HG03060 (cell line): ENCODE measurements around the gene CHAMP1.
A peak's percentile ranks its signal among the peaks of the same experiment; 100 is the strongest.

Source experiments
- ATAC-seq: cut with Tn5 transposase; IDR thresholded peaks from one replicate; pipeline ENCODE4 v1.9.1; 2021; ENCODE audit warnings: low read depth, moderate number of reproducible peaks; ENCODE audit not compliant: unreplicated experiment

The CHAMP1 gene

GRCh38 chr13:114314074-114314912 is at the start of gene CHAMP1:
TSS of gene CHAMP1 (plus strand) at chr13:114314503. CDS start at chr13:114323843, 9,340 bp downstream.
- ATAC-seq = peak; percentile 45

- ATAC-seq = no peak
Measured at GRCh38 chr13:114264886-114265611, 49.3 kb upstream of the CHAMP1 start.

DNA sequence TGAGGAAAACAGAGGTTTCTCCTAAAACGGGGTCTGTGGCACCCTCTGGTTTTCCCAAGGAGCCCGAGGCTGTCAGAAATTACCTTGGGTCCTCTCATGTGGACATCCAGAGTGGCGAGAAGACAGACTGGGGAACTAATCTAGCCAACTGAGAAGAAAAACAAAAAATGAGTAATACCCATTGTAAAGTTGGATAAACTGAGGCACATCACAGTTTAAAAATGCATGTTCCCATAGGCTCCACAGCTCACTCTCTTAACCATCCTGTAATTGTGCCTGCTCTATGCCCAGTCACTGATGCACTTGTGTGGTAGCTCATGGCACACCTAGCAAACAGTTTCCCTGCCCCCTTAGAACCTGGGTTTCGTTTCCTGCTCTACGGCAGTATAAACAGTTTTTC is 48.1 kb upstream of the CHAMP1 start:
- ATAC-seq = no peak

DNA sequence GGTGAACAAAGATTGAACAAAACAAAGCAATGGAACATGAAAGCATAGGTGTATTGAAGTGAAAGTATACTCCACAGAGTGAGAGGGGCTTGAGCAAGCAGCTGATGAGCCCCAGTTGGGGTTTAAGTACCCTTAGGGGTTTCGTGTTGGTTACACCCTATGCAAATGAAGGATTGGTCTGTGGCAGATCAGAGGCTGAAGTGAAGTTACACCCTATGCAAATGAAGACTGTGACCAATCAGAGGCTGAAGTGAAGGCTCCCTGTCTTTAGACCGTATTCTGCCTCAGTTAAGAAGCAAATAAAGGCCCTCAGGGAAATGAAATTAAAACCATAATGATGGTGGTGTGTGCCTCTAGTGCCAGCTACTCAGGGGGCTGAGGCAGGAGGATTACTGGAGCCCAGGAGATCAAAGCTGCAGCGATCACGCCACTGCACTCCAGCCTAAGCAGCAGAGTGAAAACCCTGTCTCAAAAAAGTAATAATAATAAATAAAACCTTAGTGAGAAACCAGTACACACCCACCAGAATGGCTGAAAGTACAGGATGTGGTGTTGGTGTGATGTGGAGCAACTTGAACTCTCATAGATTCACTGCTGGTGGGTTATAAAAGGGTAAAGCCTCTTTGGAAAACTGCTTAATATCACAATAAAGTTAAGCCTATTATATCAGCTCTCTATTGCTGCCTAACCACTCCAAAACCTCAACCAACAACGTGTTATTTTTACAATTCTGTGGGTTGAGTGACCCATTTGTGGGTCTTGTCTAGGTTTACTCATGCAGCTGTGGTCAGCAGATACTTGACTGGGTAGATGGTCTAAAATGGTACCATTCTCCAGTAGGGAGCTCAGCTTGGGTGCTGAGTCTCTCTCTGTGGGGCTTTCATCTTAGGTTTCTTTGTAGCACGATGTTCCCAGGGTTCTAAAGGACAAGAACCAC is 45.7 kb upstream of the CHAMP1 start:
- no peak for ATAC-seq

- ATAC-seq = no peak
Measured at GRCh38 chr13:114269281-114269770, 45.0 kb upstream of the CHAMP1 start.

DNA sequence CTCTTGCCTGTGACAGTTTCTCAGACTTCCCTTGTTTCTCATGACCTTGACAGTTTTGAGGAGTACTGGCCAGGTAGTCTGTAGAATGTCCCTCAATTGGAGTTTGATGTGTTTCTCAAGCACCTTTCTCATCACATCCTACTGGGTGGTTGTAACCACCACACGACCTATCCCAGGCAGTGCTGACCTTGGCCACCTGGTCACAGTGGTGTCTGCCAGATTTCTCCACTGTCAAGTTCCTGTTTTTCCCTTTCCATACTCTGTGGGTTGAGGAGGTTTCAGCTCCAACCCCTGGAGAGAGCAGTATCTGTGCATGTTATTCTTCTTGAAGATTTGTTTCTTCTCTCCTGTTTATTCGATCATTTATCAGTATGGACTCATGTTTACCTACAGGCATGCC is 41.3 kb upstream of the CHAMP1 start:
- no peak for ATAC-seq

GRCh38 chr13:114275304-114275703 is 39.0 kb upstream of the CHAMP1 start:
- no peak for ATAC-seq

DNA sequence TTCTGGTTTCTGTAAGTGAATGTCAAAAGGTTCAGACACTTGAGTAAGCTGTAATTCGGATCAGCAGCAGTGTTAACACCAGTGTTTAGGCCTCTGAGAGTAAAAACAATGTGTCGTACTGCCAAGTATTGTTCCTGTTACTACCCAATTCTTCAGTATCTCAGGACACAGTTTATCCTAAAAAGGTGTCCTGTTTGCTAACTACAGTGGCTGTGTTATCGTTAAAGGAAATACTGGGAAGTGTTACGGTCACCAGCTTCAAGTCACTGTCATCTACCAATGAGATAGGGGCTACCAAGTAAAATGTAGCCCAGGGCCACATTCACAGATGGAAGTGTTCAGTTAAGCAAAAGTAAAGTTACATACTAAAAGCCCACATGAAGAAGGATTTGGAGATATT is 35.2 kb upstream of the CHAMP1 start:
- no peak for ATAC-seq

GRCh38 chr13:114279758-114280355 is 34.4 kb upstream of the CHAMP1 start:
- ATAC-seq = no peak

DNA sequence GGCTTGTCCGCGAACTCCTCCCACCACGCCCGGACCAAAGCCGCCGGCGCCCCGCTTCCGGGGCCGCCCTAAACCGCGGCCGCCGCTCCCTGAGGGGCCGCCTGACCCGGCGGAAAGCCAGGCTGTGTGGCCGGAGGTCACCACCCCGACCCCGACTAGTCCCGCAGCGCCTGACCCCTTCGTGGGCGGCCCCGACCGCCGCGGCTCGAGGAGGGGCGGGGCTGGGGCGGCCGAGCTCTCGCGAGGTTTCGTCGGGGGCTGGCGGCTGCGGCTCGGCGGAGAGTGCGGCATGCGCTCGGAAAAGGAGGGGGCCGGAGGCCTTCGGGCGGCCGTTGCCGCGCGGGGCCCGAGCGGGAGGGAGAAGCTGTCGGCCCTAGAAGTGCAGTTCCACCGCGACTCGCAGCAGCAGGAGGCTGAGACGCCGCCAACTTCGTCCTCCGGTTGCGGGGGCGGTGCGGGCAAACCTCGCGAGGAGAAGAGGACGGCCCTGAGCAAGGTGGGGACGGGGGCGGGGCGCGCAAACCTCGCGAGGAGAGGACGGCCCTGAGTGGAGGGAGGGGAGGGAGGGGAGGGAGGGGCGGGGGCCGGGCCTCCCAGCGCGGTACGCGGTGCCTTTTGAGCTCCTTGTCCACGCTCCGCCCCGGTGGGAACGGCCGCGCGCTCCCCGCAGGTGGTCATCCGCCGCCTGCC is 32.8 kb upstream of the CHAMP1 start, which contains the start of gene UPF3A:
Gene UPF3A, plus strand, starts transcription at position 251 of the 690 bp plus-strand sequence. Its CDS starts 39 bp downstream, at position 290.
- peak; percentile 38 for ATAC-seq

GRCh38 chr13:114282041-114282670 is 32.1 kb upstream of the CHAMP1 start:
- peak; percentile 31 for ATAC-seq

GRCh38 chr13:114283576-114283975 is 30.7 kb upstream of the CHAMP1 start:
- ATAC-seq = no peak

GRCh38 chr13:114284680-114285079 is 29.6 kb upstream of the CHAMP1 start:
- ATAC-seq = no peak

GRCh38 chr13:114285166-114285808 is 29.0 kb upstream of the CHAMP1 start:
- no peak for ATAC-seq

- ATAC-seq = no peak
Measured at GRCh38 chr13:114286808-114287207, 27.5 kb upstream of the CHAMP1 start.

GRCh38 chr13:114288157-114288591 is 26.1 kb upstream of the CHAMP1 start:
- no peak for ATAC-seq

DNA sequence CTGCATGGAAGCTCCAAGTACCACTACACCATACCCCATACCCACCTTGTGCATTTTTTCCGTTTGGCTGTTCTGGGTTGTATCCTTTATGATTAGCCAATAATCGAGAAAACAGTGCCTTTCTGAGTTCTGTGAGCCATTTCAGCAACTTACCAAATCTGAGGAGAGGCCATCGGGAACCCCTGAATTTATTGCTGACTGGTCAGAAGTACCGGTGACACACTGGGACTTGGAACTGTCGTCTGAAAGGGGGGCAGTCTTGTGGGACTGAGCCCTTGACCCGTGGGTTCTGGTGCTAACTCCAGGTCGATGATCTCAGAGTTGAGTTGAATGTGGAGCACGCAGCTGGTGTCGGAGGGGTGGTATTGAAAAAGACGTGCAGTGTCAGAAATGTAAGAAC is 17.9 kb upstream of the CHAMP1 start:
- ATAC-seq = no peak

DNA sequence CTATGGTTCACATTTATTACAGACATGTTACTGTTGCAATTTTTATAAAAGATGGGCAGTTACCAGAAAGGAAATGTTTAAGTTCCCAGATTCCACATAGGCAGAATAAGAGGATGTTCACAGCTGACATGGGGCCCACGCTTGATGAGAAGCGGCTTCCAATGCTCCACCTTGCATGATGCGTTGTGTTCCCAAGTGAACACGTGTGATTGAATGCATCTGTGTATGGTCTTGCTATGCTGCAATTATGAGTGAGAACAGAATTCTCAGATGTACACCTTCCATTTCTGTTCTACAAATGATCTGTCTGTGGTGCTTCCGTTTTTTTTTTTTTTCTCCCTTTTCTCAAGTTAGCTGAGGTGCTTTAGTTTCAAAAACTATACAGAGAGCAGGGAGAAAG is 17.4 kb upstream of the CHAMP1 start:
- ATAC-seq = no peak
